Memory B cell (primary cell): ENCODE measurements around the gene ANO4.
"Not testable (repeated sequence)": the region's sequence is repeated elsewhere in the genome, so short reads cannot be mapped to it uniquely, and the experiment has no call there.

ENCODE experiments used
- ATAC-seq: fragments of 150-1000 bp; cut with Tn5 transposase; 2 replicates; pipeline ENCODE4 v1.10.0; 2021; ENCODE audit warnings: low read depth, mild to moderate bottlenecking, moderate library complexity
- DNase-seq, 2 donors: peaks; one replicate each; pipeline ENCODE4 v3.0.0; 2022; ENCODE audit warnings: low spot score in 2 of 2
- H3K27ac Mint-ChIP-seq: one replicate; pipeline ENCODE4 v1.8.0; 2022; ENCODE audit warnings: mild to moderate bottlenecking, moderate library complexity, mixed read lengths
- H3K27me3 Mint-ChIP-seq: one replicate; pipeline ENCODE4 v1.8.0; 2022; ENCODE audit warnings: mixed read lengths
- H3K36me3 Mint-ChIP-seq: one replicate; pipeline ENCODE4 v1.8.0; 2022; ENCODE audit warnings: mild to moderate bottlenecking, mixed read lengths
- H3K4me1 Mint-ChIP-seq: one replicate; pipeline ENCODE4 v1.8.0; 2022; ENCODE audit warnings: mixed read lengths
- H3K4me3 Mint-ChIP-seq: one replicate; pipeline ENCODE4 v1.8.0; 2022; ENCODE audit warnings: mild to moderate bottlenecking, moderate library complexity, mixed read lengths
- H3K9me3 Mint-ChIP-seq: one replicate; pipeline ENCODE4 v1.8.0; 2022; ENCODE audit warnings: mixed read lengths

ANO4 gene

DNA sequence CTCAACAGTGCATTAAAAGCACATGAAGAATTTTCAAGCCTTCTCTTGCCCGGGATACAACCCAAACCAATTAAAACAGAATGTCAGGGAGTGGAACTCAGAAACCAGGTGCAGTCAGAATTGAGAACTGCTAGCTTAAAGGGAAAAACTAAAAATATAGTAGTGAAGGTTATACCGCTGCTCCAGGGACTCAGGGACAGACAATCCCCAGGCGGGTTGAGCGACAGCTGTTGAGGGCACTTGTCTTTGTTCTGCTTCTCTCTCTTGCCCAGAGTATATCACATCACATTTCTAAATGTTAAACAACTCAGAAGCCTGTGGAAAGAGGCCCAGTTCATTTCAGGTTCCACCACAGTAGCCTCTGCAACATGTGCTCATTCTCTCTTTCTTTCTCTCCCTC, 322.3 kb downstream of the ANO4 start:
- Mint-ChIP-seq H3K9me3 (no peaks in the 10 kb centered on the region), H3K27ac (no peak overlapping the region), H3K27me3 (no peaks in the 10 kb centered on the region), H3K4me3 (no peak overlapping the region), H3K36me3 (no peaks in the 10 kb centered on the region), H3K4me1 (no peaks in the 10 kb centered on the region)
- DNase-seq (no peak), ATAC-seq (no peak)

DNA sequence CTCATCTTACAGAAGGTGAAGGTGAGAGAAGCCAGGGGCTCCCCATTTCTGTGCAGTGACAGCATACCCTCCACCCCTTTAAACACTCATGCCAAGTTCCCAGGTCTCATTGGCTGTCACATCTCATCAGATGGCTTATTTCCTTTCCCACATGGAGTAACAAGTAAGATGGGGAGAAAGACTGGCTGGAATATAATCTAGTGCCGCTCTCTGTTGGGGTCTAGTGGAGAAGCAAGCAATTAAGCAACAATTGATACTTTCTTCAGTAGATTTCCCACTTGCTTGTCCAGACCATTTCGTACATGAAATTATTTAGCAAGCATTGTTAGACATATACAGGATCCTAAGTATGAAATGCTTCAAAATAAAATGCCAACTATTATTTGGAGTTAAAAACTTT, 323.3 kb downstream of the ANO4 start:
- no peaks in the 10 kb centered on the region for H3K36me3 Mint-ChIP-seq
- H3K27ac Mint-ChIP-seq = no peak overlapping the region

DNA sequence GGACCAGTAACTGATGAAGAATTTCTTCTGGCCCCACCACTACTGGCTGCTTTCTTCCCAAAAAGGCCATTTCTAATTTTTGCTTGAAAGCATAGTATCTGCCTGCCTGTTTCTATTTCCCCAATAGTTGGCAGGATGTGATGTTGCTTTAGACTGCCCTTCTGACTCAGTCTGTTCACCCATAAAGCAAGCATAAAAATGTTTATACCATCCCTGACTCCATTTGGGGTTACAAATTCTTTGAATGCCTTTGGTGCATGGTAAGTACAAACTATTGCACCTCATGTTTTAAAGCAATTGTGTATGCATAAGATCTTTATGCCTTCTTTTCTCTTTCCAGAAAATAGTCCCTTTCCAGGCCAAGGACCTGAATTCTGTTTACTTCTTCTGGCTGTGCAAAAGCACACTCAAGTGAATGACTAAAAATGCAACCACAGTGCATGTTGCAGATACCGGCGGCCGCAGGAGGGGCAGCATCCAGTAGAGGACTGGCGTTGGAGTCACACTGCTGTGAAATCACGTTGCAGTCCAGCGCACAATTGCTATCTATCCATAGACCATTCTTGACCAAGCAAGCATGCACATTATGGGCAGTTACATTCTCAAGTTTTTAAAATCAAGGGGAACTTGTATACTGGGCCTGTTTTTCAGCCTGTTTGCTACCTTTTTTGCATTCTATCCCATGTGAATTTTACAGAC, 333.1 kb downstream of the ANO4 start:
- no peak for ATAC-seq
- Mint-ChIP-seq H3K4me1 (no peaks in the 10 kb centered on the region), H3K27me3 (no peaks in the 10 kb centered on the region), H3K27ac (no peak overlapping the region), H3K36me3 (no peaks in the 10 kb centered on the region), H3K9me3 (no peaks in the 10 kb centered on the region), H3K4me3 (no peak overlapping the region)
- no peak for DNase-seq

More for the DNA sequence above, 323.3 kb downstream of the ANO4 start:
- Mint-ChIP-seq H3K27me3 (no peaks in the 10 kb centered on the region), H3K4me3 (no peak overlapping the region), H3K9me3 (no peaks in the 10 kb centered on the region), H3K4me1 (no peaks in the 10 kb centered on the region)
- DNase-seq = no peak
- no peak for ATAC-seq

DNA sequence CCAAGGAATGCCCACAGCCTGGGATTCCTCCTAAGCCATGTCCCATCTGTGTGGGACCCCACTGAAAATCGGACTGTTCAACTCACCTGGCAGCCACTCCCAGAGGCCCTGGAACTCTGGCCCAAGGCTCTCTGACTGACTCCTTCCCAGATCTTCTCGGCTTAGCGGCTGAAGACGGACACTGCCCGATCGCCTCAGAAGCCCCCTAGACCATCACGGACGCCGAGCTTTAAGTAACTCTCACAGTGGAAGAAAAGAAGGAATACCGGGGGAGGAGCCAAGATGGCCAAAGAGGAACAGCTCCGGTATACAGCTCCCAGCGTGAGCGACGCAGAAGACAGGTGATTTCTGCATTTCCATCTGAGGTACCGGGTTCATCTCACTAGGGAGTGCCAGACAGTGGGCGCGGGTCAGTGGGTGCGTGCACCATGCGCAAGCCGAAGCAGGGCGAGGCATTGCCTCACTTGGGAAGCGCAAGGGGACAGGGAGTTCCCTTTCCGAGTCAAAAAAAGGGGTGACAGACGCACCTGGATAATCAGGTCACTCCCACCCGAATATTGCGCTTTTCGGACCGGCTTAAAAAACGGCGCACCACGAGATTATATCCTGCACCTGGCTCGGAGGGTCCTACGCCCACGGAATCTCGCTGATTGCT, 351.3 kb downstream of the ANO4 start:
- H3K9me3 Mint-ChIP-seq, H3K4me1 Mint-ChIP-seq, H3K36me3 Mint-ChIP-seq, DNase-seq, H3K27me3 Mint-ChIP-seq, H3K27ac Mint-ChIP-seq, H3K4me3 Mint-ChIP-seq, ATAC-seq: not testable (repeated sequence)

DNA sequence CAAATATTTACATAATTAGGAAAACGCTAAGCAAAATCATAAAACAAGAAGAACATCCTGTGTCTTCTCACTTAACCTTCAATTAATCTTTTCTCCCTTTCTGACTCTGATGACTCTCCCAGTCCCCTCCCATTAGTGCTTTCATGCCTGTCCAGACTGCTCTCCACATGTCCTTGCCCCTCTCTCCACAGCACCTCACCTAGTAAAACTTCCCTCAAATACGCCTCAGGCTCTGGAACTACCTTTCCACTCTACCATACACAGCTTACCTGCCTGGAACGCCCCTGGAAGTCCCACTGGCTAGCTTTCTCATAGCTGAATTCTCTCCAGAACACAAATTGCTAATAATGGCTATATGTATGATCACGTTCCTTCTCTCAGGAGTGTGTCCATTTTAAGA, 370.7 kb downstream of the ANO4 start:
- Mint-ChIP-seq H3K27ac (no peak overlapping the region), H3K36me3 (no peaks in the 10 kb centered on the region), H3K27me3 (peaks cover 6% of the 10 kb centered on the region), H3K9me3 (peaks cover 2% of the 10 kb centered on the region), H3K4me3 (no peak overlapping the region), H3K4me1 (no peaks in the 10 kb centered on the region)
- DNase-seq = no peak
- ATAC-seq = no peak

DNA sequence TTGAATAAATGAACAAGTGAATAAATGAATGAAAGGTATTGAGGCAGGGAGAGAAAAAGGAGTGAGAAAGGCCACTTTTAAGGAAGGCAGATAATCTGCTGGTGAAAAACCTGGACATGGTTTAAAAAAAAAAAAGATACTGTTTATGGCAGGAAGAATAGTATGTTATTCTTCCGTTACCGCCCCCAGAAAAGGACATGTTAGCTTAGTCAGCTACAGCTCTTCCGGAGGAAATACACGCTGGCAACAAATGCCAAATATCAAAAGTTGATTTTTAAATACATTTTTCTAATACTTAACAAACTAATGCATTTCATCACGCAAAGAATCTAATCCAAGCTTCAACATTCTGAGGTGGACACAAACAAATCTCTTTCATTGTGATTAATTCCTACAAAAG, 372.3 kb downstream of the ANO4 start:
- peaks cover under 1% of the 10 kb centered on the region for H3K9me3 Mint-ChIP-seq
- peaks cover 11% of the 10 kb centered on the region for H3K27me3 Mint-ChIP-seq
- H3K4me1 Mint-ChIP-seq = no peaks in the 10 kb centered on the region
- no peak for ATAC-seq
- no peak overlapping the region for H3K27ac Mint-ChIP-seq
- no peak for DNase-seq
- H3K36me3 Mint-ChIP-seq = no peaks in the 10 kb centered on the region
- H3K4me3 Mint-ChIP-seq = no peak overlapping the region

DNA sequence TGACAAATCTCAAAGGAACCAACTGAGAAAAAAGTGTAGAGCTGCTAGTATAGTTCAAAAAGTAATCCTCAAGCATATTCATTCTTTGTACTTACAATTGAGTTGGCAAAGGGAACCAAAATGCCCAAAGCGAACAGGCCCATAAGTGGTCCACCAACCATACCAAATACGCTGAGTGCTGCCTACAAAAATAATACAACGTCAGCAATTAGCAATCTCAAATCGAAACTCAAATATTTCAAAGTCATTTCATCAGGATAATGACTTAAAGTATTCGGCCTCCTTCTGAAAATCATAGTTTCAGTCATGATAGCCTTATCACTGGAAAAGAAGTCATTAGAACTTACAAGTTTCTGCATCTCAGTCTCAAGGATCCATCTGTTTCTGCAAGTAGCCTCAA, 373.4 kb downstream of the ANO4 start:
- Mint-ChIP-seq H3K36me3 (no peaks in the 10 kb centered on the region), H3K9me3 (no peaks in the 10 kb centered on the region), H3K27me3 (peaks cover 11% of the 10 kb centered on the region), H3K4me1 (no peaks in the 10 kb centered on the region), H3K4me3 (no peak overlapping the region), H3K27ac (no peak overlapping the region)
- DNase-seq = no peak
- no peak for ATAC-seq

DNA sequence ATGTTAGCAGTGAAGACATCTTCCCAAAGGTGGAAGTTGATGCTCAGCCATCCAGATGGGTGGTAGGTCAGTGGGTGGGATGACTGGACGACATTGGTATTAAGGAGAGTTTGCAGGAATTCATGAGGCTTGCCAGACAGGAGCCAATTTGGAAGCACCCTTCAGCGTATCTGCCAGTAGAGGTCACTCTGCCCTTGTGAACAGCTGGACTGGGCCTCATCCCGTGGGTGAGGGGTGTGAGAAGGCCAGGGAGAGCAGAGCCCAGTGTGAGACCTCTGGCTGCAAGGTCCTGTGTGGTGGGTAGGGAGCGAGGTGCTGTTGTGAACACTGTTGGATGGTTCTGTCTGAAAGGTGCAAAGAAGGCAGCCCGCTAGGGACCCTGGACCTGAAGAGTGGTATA, 377.7 kb downstream of the ANO4 start:
- Mint-ChIP-seq H3K27ac (no peak overlapping the region), H3K4me1 (no peaks in the 10 kb centered on the region), H3K9me3 (peaks cover 11% of the 10 kb centered on the region), H3K4me3 (no peak overlapping the region), H3K27me3 (peaks cover 10% of the 10 kb centered on the region), H3K36me3 (no peaks in the 10 kb centered on the region)
- no peak for ATAC-seq
- DNase-seq = no peak

DNA sequence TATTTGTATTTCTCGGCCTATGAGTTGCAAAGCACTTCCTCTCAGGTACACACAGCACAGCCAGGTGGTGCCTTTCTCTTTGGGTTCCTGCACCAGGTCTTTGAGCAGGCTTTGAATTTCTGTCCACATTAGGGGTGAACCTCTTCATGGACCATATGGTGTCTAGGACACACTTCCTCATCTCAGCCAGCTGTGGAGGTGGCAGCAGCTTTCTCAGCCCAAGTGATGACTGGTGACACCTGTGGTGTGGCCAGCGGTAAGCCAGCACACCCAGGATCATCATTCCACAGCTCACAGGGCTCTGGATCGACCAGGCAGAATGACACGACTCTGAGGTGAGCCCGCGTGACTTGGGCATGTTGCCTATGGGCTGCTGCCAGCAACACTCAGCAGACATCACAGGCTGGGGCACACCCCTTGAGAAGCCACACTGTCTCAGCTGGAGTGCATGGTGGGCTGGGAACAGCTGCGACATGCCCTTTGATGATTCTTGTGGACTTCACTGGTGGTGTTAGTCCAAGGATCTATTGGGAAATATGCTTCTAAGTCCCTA, 378.7 kb downstream of the ANO4 start:
- DNase-seq (no peak), ATAC-seq (no peak)
- H3K9me3 Mint-ChIP-seq = peaks cover 11% of the 10 kb centered on the region
- peaks cover 10% of the 10 kb centered on the region for H3K27me3 Mint-ChIP-seq
- no peaks in the 10 kb centered on the region for H3K4me1 Mint-ChIP-seq
- H3K36me3 Mint-ChIP-seq = no peaks in the 10 kb centered on the region
- H3K27ac Mint-ChIP-seq = no peak overlapping the region
- no peak overlapping the region for H3K4me3 Mint-ChIP-seq

DNA sequence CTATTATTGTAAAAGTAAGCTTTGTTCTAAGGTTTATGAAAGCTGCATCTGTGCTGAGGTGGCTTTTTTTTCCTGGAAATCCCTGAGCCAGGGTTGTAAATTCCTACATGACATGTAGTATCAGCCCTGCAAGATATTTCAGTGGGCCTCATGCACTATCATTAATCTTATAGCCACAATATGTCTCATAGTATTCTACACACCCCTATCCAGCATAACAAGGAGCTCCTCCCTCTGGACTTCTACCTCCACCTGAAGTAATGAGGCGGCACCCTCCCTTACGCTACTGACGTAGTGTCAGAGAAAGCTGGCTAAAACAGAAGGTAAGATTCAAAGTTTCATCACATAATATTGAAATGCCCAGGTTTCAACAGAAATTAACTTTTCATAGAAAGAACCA, 380.0 kb downstream of the ANO4 start:
- Mint-ChIP-seq H3K4me3 (no peak overlapping the region), H3K27me3 (peaks cover 5% of the 10 kb centered on the region), H3K36me3 (no peaks in the 10 kb centered on the region), H3K27ac (no peak overlapping the region), H3K9me3 (peaks cover 11% of the 10 kb centered on the region), H3K4me1 (no peaks in the 10 kb centered on the region)
- no peak for ATAC-seq
- no peak for DNase-seq
